Activated CD8-positive, alpha-beta memory T cell treated with anti-CD3 and anti-CD28 coated beads for 1 hour (primary cell): ENCODE measurements around the gene FAM20A.
"Not testable (repeated sequence)": the region's sequence is repeated elsewhere in the genome, so short reads cannot be mapped to it uniquely, and the experiment has no call there.

ENCODE experiments used
- DNase-seq, 2 donors: peaks; one replicate each; pipeline ENCODE4 v3.0.0-alpha.2; 2020; ENCODE audit warnings: low read depth in 1 of 2; ENCODE audit errors: extremely low read depth in 1 of 2

The FAM20A gene

DNA sequence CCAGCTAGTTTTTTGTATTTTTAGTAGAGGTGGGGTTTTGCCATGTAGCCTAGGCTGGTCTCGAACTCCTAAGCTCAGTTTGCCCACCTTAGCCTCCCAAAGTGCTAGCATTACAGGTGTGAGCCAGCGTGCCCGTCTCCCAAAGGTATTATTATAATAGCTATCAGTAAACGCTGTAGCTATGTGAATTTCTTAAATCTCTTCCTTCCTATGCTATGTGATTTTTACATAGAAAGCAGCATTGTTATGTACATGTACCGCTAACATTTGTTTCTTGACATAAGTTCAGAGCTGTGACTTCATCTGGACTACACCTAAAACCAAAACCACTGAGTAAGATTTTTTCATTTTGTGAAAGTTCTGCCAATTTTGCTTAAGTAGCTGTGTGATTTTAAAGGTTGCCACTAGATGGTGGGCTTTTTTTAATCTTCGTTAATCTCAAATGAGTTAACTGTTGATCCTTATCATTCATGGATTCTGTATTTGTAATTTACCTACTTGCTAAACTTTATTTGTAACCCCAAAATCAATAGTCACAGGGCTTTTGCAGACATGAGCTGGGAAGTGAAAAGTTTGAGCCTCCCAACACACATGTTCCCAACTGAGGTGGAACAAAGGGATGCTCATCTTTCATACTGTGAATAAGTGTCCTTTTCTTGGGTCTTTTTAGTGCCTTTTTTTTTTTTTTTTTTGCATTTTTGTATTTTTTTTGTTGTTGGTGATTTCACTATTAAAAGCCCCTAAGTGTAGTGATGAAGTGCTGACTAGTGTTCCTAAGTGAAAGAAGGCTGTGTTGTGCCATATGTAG, 67.1 kb downstream of the FAM20A start:
- no peak for DNase-seq

DNA sequence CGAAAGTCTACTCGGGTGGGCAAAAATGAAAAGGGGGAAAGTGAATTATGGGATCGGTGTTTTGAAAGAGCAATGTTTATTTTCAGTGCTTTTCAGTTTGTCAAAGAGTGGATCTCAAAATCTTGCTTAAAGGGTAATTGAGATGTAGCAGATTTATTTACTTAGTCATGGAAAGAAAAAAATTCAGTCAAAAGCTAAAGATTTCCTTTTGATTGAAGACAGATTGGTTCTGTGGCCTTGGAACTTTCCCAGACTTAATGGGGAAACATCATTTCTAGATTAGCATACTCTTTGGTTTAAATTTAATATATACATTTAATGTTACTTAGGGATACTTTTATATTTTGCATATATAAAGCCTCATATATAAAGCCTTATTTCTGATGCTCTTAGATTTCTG, 68.3 kb downstream of the FAM20A start:
- no peak for DNase-seq

DNA sequence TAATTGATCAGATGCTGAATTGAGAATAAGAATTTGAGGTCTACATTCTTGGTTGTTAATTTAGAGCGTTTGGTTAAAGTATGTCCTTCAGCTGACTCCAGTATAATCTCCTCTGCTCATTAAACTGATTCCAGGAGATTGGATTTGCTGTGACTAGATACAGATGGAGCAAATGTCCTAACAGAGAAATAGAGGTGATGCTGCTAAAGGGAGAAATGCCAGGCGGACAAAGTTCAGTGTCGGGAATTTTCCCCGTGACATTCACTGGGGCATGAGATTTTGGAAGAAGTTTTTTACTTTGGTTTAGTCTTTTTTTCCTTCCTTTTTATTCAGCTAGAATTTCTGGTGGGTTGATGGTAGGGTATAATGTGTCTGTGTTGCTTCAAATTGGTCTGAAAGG, 69.9 kb downstream of the FAM20A start:
- no peak for DNase-seq

DNA sequence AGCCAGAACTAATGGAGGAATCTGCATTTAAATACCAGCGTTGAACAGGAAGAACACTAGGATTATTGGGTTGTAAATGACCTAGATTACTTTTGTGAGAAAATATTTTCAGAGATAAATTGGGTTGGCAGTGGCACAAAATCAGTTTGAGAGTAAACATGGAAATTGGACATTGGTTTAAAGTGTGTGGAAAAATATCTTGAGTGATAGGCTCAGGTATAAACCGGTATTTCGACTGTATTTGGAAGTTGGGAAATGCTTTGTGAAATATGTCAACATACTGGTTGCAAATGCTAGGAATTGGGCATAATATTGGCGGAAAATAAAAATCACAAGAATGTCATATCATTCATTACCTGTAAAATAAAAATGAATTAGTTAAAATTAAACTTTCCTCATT, 73.9 kb downstream of the FAM20A start:
- no peak for DNase-seq

DNA sequence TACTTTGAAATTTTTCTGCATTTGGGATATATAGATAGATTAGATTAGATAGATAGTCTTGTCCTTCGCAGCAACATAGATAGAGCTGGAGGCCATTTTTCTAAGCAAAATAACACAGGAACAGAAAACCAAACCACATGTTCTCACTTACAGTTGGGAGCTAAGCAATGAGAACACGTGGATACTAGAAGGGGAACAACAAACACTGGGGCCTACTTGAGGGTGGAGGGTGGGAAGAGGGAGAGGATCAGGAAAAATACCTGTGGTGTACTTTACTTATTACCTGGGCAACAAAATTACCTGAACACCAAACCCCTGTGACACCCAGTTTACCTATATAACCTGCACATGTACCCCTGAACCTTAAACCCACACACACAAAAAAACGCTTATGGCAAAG, 74.6 kb downstream of the FAM20A start:
- no peak for DNase-seq

DNA sequence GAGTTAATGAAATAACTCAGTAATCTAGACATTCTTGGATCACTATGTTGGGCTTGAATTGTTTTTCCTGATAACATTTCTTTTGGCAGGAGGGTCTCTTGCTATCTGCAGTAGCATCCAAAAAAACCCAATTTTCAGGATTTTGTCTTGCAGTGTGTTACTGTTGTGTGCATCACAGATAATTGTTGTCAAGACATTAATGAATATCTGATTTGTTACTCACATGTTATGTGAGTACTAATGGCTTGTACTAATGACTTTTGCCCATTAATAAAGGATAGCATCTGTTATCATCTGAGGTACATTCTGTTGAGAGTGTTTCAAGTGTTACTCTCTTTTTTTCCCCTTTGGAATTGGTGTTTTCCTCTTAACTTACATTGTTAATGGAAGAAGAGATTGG, 78.9 kb downstream of the FAM20A start:
- no peak for DNase-seq

DNA sequence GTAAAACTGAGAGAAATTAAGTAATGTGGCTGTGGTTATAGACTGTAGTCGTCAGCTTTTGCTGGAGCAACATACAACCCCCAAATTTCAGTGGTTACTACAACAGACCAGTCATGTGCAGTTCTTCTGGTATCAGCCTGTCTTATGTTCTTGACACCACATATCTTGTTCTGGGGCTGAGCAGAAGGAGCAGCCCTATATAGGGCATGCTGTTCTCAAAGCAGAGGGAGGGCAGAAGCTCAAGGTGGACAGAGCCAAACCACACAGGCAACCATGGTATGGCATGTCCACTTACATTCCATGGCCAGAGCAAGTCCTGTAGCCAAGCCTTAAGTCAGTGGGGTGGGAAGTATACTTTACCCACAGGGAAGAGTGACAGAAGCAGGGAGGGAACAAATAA, 81.3 kb downstream of the FAM20A start:
- DNase-seq, result no peak

DNA sequence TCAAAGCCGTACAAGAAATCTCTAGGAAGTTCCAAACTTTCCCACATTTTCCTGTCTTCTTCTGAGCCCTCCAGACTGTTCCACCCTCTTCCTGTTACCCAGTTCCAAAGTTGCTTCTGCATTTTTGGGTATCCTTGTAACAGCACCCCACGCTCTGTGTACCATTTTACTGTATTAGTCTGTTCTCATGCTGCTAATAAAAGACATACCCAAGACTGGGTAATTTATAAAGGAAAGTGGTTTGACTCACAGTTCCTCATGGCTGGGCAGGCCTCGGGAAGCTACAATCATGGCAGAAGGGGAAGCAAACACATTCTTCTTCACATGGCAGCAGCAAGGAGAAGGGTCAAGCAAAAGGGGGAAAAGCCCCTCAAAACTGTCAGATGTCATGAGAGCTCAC, 82.1 kb downstream of the FAM20A start:
- not testable (repeated sequence) for DNase-seq

DNA sequence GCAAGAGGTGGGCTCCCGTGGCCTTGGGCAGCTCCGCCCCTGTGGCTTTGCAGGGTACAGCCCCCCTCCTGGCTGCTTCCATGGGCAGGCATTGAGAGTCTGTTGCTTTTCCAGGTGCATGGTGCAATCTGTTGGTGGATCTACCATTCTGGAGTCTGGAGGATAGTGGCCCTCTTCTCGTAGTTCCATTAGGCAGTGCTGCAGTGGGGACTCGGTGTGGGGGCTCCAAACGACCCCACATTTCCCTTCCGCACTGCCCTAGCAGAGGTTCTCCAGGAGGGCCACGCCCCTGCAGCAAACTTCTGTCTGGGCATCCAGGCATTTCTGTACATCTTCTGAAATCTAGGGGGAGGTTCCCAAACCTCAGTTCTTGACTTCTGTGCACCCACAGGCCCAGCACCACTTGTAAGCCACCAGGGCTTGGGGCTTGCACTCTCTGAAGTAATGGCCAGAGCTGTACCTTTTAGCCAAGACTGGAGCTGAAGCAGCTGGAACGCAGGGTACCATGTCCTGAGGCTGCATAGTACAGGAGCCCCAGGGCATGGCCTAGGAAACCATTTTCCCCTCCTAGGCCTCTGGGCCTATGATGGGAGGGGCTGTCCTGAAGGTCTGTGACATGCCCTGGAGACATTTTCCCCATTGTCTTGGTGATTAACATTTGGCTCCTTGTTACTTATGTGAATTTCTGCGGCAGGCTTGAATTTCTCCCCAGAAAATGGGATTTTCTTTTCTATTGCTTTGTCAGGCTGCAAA, 82.9 kb downstream of the FAM20A start:
- DNase-seq, result no peak

DNA sequence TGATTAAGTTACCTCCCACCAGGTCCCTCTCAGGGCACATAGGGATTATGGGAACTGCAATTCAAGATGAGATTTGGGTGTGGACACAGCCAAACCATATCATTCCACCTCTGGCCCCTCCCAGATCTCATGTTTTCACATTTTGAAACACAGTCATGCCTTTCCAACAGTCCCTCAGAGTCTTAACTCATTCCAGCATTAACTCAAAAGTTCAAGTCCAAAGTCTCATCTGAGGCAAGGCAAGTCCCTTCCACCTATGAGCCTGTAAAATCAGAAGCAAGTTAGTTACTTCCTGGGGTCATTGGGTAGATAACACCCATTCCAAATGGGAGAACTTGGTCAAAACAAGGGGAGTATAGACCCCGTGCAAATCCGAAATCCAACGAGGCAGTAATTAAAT, 83.6 kb downstream of the FAM20A start:
- DNase-seq, result not testable (repeated sequence)

DNA sequence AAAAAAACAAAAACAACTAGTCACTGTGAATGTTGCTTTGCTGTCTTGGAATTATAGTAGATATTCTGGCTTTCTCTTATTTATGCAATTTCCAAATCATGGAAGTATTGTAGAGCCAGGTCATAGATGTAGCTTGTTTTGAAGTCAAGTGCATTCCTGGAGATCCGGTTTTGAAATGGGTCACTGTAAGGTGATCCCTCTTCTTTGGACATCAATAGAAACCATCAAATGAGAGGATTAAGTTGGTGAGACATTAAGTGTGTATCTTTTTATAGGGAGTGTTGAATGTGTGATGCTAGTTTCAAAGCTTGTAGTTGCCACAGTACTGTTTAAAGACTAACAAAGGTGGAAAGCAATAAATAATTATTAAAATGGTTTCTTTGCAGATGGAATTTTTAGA, 84.4 kb downstream of the FAM20A start:
- no peak for DNase-seq

DNA sequence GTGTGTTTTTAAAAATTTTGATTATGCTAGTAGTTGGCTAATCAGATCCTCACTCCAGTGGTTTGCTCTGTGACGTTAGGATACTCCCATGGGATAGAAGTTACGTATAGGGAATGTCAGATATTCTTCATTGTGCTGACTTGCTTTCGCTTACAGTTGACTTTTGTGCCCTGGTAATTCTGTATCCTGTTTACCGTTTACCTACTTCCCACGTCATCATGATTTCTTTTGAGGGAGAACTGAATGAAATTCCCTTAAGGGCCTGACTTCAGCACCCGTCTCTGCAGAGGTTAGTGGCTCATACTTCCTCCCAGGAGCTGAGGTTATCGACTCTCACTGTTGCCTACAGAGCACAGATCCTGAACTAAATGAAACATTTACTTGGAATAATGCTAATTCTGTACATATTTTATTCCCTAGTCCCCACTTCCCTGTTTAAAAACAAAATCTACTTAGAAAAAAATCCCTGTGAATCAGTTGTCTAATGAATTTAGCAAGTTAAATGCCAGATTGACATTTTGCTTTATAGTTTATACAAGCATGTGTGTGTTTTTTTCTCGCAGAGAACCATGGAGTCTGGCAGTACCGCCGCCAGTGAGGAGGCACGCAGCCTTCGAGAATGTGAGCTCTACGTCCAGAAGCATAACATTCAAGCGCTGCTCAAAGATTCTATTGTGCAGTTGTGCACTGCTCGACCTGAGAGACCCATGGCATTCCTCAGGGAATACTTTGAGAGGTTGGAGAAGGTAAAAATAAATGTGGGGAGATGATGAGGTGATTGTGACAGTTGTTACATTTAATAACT, 86.1 kb downstream of the FAM20A start:
- no peak for DNase-seq

DNA sequence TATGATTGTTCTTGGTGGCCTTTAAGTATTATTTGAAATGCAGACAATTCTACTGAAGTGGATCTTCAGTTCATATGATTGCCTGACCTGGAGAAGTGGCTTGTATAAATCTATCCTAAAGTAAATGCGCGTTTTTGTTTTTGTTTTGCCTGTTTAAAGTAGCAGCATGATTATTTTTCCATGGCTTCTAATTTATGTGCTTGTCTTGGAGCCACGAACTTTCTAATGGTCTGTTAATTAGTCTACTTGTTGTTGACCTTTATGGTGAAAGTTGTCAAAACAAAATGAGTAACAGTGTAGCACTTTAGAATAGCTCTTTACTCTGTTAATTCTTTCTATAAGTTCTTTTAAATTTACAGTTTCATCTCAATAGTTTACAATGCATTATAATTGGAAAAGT, 87.2 kb downstream of the FAM20A start:
- DNase-seq, result no peak

DNA sequence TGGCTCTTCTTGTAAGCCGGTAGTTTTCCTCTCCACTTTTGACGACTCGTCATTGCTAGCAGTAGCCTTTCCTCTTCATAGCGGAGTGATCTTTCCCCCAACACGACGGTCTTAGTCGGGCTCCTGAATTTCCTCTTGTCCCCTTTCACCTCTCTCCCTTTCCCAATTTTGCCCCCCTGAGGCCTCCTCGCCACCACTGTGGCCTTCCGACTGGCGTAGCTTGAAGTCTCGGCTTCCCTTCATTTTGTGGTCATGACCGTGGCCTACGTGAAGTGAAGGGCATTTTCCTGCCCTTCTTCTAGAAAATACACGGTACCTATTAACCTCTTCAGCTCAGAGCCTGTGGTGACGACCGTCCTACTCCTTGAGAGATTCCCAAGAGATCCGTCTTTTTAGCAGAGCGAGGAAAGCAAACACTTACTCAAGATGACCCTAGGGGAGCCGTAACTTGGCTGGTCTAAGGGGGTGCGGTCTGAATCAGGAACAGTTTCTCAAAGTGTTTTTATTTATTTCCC, 88.2 kb downstream of the FAM20A start:
- DNase-seq, result no peak

DNA sequence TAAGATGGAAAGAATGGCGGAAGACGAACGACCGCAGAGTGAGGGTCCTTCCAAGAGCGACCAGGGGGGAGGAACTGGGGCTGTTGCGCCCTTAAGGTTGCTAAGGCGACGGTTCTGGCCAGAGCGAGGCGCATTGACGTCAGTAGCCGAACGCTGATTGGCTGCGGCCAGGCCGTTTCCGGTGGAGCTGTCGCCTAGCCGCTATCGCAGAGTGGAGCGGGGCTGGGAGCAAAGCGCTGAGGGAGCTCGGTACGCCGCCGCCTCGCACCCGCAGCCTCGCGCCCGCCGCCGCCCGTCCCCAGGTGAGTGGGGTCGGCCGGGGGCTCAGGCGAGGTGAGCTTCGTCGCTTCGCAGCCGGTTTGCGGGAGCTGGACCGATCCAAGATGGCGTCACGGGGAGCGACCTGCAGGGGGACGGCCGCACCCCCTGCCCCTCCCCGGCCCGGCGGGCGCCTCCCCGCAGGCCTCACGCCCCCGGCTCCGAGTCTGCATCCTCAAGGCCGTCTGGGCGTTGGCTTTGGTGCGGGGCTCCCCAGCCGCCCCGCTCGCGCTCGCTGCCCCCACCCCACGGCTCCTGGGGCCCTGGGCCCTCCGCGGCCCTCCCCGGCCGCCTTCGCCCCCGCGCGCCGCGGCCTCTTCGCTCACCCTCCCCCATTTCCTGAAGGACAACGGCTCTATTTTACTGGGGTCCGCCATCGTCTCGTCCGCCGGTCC, 88.8 kb downstream of the FAM20A start, which contains the start of gene PRKAR1A:
Gene PRKAR1A (plus strand): TSS at position 184 of the 713 bp plus-strand sequence. CDS start 2,970 bp downstream, outside the sequence.
- DNase-seq, result peak; percentile 88

DNA sequence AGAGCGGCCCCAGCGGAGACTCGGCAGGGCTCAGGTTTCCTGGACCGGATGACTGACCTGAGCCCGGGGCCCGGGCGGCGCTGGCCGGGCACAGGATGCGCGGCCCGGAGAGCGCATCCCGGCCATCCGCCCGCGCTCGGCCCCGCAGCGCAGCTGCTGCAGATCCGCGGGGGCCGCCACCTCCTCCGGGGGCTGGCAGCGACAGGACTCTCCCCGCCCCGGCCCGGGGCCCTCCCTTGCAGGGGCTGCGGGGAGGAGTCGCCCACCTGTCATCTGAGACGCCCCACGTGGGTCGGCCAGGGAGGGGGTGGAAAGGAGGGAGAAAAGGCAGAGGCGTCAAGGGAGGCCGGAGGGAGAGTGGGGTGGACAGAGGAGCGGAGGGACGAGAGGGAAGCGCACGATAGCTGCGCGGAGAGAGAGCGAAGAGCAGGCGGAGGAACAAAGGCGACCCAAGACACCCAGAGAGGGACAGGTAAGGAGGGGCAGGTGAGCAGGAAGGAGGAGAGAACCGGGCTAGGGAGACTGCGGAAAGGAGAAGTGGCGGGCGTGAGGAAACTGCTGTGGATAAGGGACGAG, 89.4 kb downstream of the FAM20A start:
- peak; percentile 32 to 63 for DNase-seq

DNA sequence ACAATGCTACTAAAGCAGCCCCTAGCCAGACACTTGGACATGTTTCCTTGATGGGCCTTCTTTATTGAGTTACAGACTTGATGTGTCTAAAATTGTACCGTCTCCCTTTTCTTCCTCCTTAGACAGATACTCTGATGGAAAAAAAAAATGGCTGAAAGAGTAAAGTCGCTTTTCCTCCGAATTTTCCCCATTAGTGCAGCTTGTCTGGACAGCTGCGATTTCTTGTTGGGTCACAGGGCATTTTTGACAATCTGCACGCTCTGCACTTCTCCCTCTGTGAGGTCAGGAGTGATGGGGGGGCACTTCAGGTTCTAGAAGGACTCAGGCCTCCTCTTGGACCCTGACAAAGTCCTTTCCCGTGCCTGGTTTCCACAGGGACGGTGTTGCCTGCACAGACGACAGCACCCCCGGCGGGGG, 89.9 kb downstream of the FAM20A start:
- DNase-seq, result no peak

DNA sequence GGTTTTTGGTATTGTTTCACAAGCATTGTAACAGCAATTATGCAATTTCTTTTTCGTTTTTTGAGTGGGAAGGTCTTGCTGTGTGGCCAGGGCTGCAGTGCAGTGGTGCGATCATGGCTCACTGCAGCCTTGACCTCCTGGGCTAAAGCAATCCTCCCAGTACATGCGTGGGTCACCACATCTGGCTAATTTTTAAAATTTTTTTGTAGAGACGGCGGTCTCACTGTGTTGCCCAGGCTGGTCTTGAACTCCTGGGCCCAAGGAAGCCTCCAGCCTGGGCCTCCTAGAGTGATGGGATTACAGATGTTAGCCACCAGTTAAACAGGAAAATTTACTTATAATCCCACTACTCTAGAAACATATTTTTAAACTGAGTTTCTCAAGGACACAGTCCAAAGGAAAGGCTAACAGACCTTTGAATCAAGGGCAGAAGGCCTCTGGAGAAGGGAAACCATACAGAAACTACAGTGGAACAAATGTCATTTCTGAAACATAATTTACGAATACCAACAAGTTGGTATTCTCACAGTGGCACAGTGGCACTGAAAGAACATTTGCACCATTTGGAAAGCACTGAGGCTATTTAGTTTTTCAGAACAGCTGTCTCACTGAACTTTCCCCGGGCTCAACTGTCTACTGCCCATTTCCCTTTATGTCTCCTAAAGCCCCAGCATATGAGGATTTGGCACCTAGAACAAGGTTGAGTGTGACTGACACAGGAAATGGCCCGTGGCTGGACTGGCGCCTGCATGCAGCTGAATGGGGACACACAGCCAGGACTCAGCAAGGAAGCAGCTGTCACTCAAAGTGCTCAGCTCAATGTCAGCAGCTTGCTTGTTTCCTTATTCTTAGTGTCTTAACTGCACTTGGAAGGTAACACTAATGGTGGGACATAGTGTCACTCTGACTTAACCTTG, 91.8 kb downstream of the FAM20A start:
- DNase-seq, result no peak

DNA sequence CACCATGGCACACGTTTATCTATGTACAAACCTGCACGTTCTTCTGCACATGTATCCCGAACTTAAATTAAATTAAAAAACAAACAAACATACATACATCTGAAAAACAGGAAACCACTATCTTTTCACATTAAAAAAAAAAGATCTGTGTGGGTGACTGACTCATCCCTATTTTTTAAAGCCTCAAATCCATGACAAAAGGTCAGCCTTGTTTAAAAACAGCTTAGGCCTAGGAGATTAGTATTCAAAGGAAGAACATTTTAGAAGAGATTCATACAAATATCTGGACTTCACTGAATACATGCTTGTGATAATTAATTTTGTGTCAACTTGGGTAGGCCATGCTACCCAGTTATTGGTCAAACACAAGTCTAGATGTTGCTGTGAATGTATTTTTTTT, 93.6 kb downstream of the FAM20A start:
- DNase-seq, result no peak
